Keratinocyte (primary cell): ENCODE measurements around the gene PPP1R7. TPM values are rescaled to one million over a fixed set of nuclear protein-coding genes. Genes with fewer than 3 reads are reported as not detected.

Experiments used
- DNase-seq: peaks from one replicate; pipeline ENCODE4 v3.0.0-alpha.2; 2011; ENCODE audit warnings: low read depth, missing footprints, low spot score
- FAIRE-seq: peaks from 2 replicates; lab custom pipeline; 2011; peaks lifted over from hg19 to GRCh38; lab: Jason Lieb, UNC
- H2AFZ ChIP-seq: 2 replicates; pipeline ENCODE4 v1.6.0; 2012; ENCODE audit warnings: low read length, control low read depth, inconsistent platforms; ENCODE audit not compliant: control insufficient read depth
- H3K27ac ChIP-seq: 2 replicates; pipeline ENCODE4 v1.5.1; 2011; ENCODE audit warnings: low read length; ENCODE audit not compliant: control insufficient read depth, insufficient read depth
- H3K27me3 ChIP-seq: 3 replicates; pipeline ENCODE4 v1.6.0; 2011; ENCODE audit warnings: low read length; ENCODE audit not compliant: control insufficient read depth, insufficient read depth; ENCODE audit errors: extremely low read depth
- H3K36me3 ChIP-seq, 2 experiments: 2 replicates in 1 of 2; 3 replicates in 1 of 2; pipeline ENCODE4 v1.5.1; 2011; ENCODE audit warnings: low read length in 2 of 2, mild to moderate bottlenecking in 1 of 2; ENCODE audit not compliant: control insufficient read depth in 2 of 2, insufficient read depth in 2 of 2; ENCODE audit errors: extremely low read depth in 1 of 2
- H3K4me1 ChIP-seq: 3 replicates; pipeline ENCODE4 v1.5.1; 2011; ENCODE audit warnings: low read length; ENCODE audit not compliant: control insufficient read depth, insufficient read depth; ENCODE audit errors: extremely low read depth
- H3K4me2 ChIP-seq: 3 replicates; pipeline ENCODE4 v1.6.0; 2011; ENCODE audit warnings: low read depth, low read length; ENCODE audit not compliant: control insufficient read depth, insufficient read depth; ENCODE audit errors: extremely low read depth
- H3K4me3 ChIP-seq, 3 experiments: fragments of 200-600 bp in 1 of 3; sonication (generic) in 1 of 3; 2 replicates in 2 of 3; 3 replicates in 1 of 3; pipeline ENCODE4 v1.5.1; 2011 to 2016; ENCODE audit warnings: low read length in 3 of 3, mild to moderate bottlenecking in 3 of 3, control low read depth in 2 of 3, inconsistent platforms in 1 of 3, low read depth in 1 of 3, mixed read lengths in 1 of 3, mixed run types in 1 of 3, moderate library complexity in 1 of 3; ENCODE audit not compliant: control insufficient read depth in 2 of 3, insufficient read depth in 2 of 3; ENCODE audit errors: extremely low read depth in 1 of 3
- H3K79me2 ChIP-seq: 2 replicates; pipeline ENCODE4 v1.6.0; 2012; ENCODE audit warnings: low read length; ENCODE audit not compliant: control insufficient read depth, insufficient read depth
- H3K9ac ChIP-seq: 3 replicates; pipeline ENCODE4 v1.6.0; 2011; ENCODE audit warnings: low read length; ENCODE audit not compliant: control insufficient read depth, insufficient read depth; ENCODE audit errors: extremely low read depth
- H3K9me1 ChIP-seq: 3 replicates; pipeline ENCODE4 v1.6.0; 2011; ENCODE audit warnings: low read length; ENCODE audit not compliant: control insufficient read depth, insufficient read depth; ENCODE audit errors: extremely low read depth
- H3K9me3 ChIP-seq: 2 replicates; pipeline ENCODE4 v1.5.1; 2012; ENCODE audit warnings: low read depth, low read length; ENCODE audit not compliant: control insufficient read depth
- H4K20me1 ChIP-seq: 3 replicates; pipeline ENCODE4 v1.6.0; 2011; ENCODE audit warnings: low read length; ENCODE audit not compliant: control insufficient read depth, insufficient read depth; ENCODE audit errors: extremely low read depth
- CTCF ChIP-seq, 3 experiments: IDR thresholded peaks in 1 of 3; conservative IDR thresholded peaks in 1 of 3; optimal IDR thresholded peaks in 1 of 3; 2 replicates in 2 of 3; 3 replicates in 1 of 3; pipeline versions ENCODE3 to v1.5.1; 2011; ENCODE audit warnings: low read length in 3 of 3, mild to moderate bottlenecking in 3 of 3, moderate library complexity in 2 of 3, control low read depth in 1 of 3, inconsistent platforms in 1 of 3; ENCODE audit not compliant: insufficient read depth in 2 of 3; ENCODE audit errors: extremely low read depth in 1 of 3
- EZH2 ChIP-seq: IDR thresholded peaks from one replicate; pipeline ENCODE4 v1.6.1; 2012; ENCODE audit warnings: inconsistent platforms, mild to moderate bottlenecking, low read length, moderate library complexity
- dilution Hi-C: fragments of 300-500 bp; cut with MboI; formaldehyde crosslinking; loops from one replicate; pipeline ENCODE4 v1.7.0; 2020; ENCODE audit warnings: low sequenced_read_pairs; ENCODE audit not compliant: extremely low pct_ligation_motif_present
- polyA plus RNA-seq, 5 experiments: library from polyadenylated mRNA; depleted of rRNA in 3 of 5; stranded (reverse) in 3 of 5; stranded (forward) in 1 of 5; unstranded in 1 of 5; fragments of >200 nt; gene quantifications; 1 replicate in 1 of 5; 2 replicates in 3 of 5; 3 replicates in 1 of 5; pipeline versions ENCODE4 v1.2.1 to v1.2.3, GENCODE V29; 2011 to 2012; ENCODE audit warnings: missing spikeins in 2 of 5, low read depth in 1 of 5, low replicate concordance in 1 of 5

PPP1R7 gene
- polyA plus RNA-seq, 1 donor (not counting 4 experiments of a cell fraction or from before 2014, with no cell fraction given), result 84.9 TPM

GRCh38 chr2:241189093-241189855 is 39.0 kb downstream of the PPP1R7 start:
- no peaks in the 10 kb centered on the region for H3K36me3 ChIP-seq
- H3K4me3 ChIP-seq, result no peak overlapping the region
- DNase-seq (no peak), FAIRE-seq (no peak)
- dilution Hi-C loops, result no loop called here
- no peak overlapping the region for H2AFZ ChIP-seq
- H3K4me1 ChIP-seq, result no peaks in the 10 kb centered on the region
- no peak overlapping the region for H3K27ac ChIP-seq
- no peak overlapping the region for H3K4me2 ChIP-seq
- peaks cover 25% of the 10 kb centered on the region for H3K27me3 ChIP-seq
- H3K9me3 ChIP-seq, result no peaks in the 10 kb centered on the region
- H4K20me1 ChIP-seq, result no peaks in the 10 kb centered on the region
- no peak overlapping the region for H3K9ac ChIP-seq
- H3K9me1 ChIP-seq, result no peaks in the 10 kb centered on the region
- TF ChIP-seq EZH2 (no peak), CTCF (optimal IDR thresholded peaks at IDR 0.05 in 1 of 3, IDR thresholded peaks at IDR 0.05 in 1 of 3, conservative IDR thresholded peaks at IDR 0.05 in 1 of 3; ENCODE audit: extremely low read depth in 1 of 3, insufficient read depth in 2 of 3, low read length in 3 of 3) (no peak)
- no peaks in the 10 kb centered on the region for H3K79me2 ChIP-seq

GRCh38 chr2:241189856-241190201 is 39.6 kb downstream of the PPP1R7 start:
- no peaks in the 10 kb centered on the region for H3K9me3 ChIP-seq
- H4K20me1 ChIP-seq, result no peaks in the 10 kb centered on the region
- no peak overlapping the region for H3K9ac ChIP-seq
- H3K27ac ChIP-seq, result no peak overlapping the region
- no peaks in the 10 kb centered on the region for H3K4me1 ChIP-seq
- no peaks in the 10 kb centered on the region for H3K79me2 ChIP-seq
- H2AFZ ChIP-seq, result no peak overlapping the region
- no peak for DNase-seq
- H3K9me1 ChIP-seq, result no peaks in the 10 kb centered on the region
- FAIRE-seq, result no peak
- H3K36me3 ChIP-seq, result no peaks in the 10 kb centered on the region
- no peak overlapping the region for H3K4me2 ChIP-seq
- H3K4me3 ChIP-seq, result no peak overlapping the region
- dilution Hi-C loops, result no loop called here
- TF ChIP-seq CTCF (optimal IDR thresholded peaks at IDR 0.05 in 1 of 3, IDR thresholded peaks at IDR 0.05 in 1 of 3, conservative IDR thresholded peaks at IDR 0.05 in 1 of 3; ENCODE audit: extremely low read depth in 1 of 3, insufficient read depth in 2 of 3, low read length in 3 of 3) (no peak), EZH2 (no peak)
- peaks cover 27% of the 10 kb centered on the region for H3K27me3 ChIP-seq
